ENCODE measurements around the gene GABPB1. TPM values are rescaled to one million over a fixed set of nuclear protein-coding genes. Genes with fewer than 3 reads are reported as not detected.

GABPB1 gene
- total and polyA plus RNA-seq, 10 of the 15 experiments (the other 5 are each of a cell fraction or from before 2014, with no cell fraction given): 13.9 to 48.2 (median 39.8) TPM

DNA sequence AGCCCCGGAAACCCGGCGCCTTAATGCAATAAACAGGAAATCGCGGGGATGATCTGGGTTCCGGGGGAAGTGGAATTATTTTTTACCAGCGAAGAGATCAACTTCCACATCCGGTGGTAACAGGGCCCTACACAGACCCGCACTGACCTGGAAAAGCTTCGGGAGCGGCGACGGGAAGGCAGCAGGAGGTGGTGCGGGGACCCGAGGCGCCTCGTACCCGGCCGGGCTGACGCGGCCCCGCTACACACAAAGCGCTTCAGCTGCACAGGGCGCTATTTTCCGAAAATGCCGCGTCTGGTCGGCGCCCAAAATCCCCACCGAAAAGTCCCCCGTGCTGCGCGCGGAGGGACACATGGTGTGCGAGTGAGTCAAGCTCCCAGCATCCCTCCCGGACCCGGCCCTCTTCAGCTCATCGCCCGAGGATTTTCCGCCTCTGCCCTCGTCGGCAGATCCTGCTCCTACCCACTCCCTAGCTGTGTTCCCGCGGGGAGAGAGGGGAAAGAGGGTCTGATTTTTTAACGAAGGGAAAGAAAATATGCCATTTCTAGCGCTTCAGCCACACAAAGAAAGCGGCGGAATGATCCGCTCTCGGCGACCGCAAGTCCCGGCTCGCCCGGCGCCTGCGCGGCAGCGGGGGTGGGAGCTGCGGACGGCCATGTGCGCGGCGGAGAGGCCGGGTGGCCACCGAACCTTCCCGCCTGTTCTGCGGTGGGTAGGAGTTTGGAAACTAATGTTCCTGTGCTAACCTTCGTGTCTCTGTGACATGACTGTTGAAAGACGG, at the start of gene GABPB1 (continued):
- TF ChIP-seq SIN3A (IDR thresholded peaks at IDR 0.05; ENCODE audit: low read depth, low read length) (peak; percentile 71), ZZZ3 (IDR thresholded peaks at IDR 0.05; ENCODE audit: control insufficient read depth, insufficient read length, low read depth) (no peak), SIX5 (IDR thresholded peaks at IDR 0.05; ENCODE audit: low read depth, low read length, severe bottlenecking) (no peak), YBX1 (IDR thresholded peaks at IDR 0.05) (no peak), ZSCAN29 (IDR thresholded peaks at IDR 0.05) (no peak), BCL11A (IDR thresholded peaks at IDR 0.05; ENCODE audit: low read depth, low read length) (peak; percentile 36; the same call in 1 of the 2 replicates), RUNX3 (IDR thresholded peaks at IDR 0.05; ENCODE audit: low read length) (peak; percentile 99), MEF2B (IDR thresholded peaks at IDR 0.05; ENCODE audit: partially characterized antibody, poor library complexity, severe bottlenecking) (peak; percentile 72), RAD51 (IDR thresholded peaks at IDR 0.05) (no peak), TCF3 (IDR thresholded peaks at IDR 0.05; ENCODE audit: borderline replicate concordance, insufficient read depth, low read depth, low read length) (peak; percentile 82), BACH1 (IDR thresholded peaks at IDR 0.05; ENCODE audit: borderline replicate concordance) (no peak; the same call in 1 of the 2 replicates), ETV6 (conservative IDR thresholded peaks at IDR 0.05 in 1 of 2, IDR thresholded peaks at IDR 0.05 in 1 of 2; ENCODE audit: borderline replicate concordance in 1 of 2, low read depth in 1 of 2) (peak; percentile 48 to 94; a peak in 3 of 4 replicates), EED (IDR thresholded peaks at IDR 0.05; ENCODE audit: low read depth) (peak; percentile 77), KDM1A (IDR thresholded peaks at IDR 0.05; ENCODE audit: borderline replicate concordance) (no peak)
- TF ChIP-seq, protein P1, sequence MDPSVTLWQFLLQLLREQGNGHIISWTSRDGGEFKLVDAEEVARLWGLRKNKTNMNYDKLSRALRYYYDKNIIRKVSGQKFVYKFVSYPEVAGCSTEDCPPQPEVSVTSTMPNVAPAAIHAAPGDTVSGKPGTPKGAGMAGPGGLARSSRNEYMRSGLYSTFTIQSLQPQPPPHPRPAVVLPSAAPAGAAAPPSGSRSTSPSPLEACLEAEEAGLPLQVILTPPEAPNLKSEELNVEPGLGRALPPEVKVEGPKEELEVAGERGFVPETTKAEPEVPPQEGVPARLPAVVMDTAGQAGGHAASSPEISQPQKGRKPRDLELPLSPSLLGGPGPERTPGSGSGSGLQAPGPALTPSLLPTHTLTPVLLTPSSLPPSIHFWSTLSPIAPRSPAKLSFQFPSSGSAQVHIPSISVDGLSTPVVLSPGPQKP (IDR thresholded peaks at IDR 0.05; ENCODE audit: low read depth, low read length): peak; percentile 42; the same call in 1 of the 2 replicates
- TF ChIP-seq, protein P2, sequence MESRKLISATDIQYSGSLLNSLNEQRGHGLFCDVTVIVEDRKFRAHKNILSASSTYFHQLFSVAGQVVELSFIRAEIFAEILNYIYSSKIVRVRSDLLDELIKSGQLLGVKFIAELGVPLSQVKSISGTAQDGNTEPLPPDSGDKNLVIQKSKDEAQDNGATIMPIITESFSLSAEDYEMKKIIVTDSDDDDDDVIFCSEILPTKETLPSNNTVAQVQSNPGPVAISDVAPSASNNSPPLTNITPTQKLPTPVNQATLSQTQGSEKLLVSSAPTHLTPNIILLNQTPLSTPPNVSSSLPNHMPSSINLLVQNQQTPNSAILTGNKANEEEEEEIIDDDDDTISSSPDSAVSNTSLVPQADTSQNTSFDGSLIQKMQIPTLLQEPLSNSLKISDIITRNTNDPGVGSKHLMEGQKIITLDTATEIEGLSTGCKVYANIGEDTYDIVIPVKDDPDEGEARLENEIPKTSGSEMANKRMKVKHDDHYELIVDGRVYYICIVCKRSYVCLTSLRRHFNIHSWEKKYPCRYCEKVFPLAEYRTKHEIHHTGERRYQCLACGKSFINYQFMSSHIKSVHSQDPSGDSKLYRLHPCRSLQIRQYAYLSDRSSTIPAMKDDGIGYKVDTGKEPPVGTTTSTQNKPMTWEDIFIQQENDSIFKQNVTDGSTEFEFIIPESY (IDR thresholded peaks at IDR 0.05): no peak
- TF ChIP-seq, protein P3, sequence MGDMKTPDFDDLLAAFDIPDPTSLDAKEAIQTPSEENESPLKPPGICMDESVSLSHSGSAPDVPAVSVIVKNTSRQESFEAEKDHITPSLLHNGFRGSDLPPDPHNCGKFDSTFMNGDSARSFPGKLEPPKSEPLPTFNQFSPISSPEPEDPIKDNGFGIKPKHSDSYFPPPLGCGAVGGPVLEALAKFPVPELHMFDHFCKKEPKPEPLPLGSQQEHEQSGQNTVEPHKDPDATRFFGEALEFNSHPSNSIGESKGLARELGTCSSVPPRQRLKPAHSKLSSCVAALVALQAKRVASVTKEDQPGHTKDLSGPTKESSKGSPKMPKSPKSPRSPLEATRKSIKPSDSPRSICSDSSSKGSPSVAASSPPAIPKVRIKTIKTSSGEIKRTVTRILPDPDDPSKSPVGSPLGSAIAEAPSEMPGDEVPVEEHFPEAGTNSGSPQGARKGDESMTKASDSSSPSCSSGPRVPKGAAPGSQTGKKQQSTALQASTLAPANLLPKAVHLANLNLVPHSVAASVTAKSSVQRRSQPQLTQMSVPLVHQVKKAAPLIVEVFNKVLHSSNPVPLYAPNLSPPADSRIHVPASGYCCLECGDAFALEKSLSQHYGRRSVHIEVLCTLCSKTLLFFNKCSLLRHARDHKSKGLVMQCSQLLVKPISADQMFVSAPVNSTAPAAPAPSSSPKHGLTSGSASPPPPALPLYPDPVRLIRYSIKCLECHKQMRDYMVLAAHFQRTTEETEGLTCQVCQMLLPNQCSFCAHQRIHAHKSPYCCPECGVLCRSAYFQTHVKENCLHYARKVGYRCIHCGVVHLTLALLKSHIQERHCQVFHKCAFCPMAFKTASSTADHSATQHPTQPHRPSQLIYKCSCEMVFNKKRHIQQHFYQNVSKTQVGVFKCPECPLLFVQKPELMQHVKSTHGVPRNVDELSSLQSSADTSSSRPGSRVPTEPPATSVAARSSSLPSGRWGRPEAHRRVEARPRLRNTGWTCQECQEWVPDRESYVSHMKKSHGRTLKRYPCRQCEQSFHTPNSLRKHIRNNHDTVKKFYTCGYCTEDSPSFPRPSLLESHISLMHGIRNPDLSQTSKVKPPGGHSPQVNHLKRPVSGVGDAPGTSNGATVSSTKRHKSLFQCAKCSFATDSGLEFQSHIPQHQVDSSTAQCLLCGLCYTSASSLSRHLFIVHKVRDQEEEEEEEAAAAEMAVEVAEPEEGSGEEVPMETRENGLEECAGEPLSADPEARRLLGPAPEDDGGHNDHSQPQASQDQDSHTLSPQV (IDR thresholded peaks at IDR 0.05): peak; percentile 91; the same call in 1 of the 2 replicates
- TF ChIP-seq, protein P4, sequence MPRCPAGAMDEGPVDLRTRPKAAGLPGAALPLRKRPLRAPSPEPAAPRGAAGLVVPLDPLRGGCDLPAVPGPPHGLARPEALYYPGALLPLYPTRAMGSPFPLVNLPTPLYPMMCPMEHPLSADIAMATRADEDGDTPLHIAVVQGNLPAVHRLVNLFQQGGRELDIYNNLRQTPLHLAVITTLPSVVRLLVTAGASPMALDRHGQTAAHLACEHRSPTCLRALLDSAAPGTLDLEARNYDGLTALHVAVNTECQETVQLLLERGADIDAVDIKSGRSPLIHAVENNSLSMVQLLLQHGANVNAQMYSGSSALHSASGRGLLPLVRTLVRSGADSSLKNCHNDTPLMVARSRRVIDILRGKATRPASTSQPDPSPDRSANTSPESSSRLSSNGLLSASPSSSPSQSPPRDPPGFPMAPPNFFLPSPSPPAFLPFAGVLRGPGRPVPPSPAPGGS (IDR thresholded peaks at IDR 0.05; ENCODE audit: borderline replicate concordance, insufficient read depth, low read depth, low read length, poor library complexity, severe bottlenecking): peak; percentile 23

Measured in GM12878 (cell line).